ENCODE measurements around the gene IQUB. TPM values are rescaled to one million over a fixed set of nuclear protein-coding genes. Genes with fewer than 3 reads are reported as not detected.

Gene IQUB
- total RNA-seq, 1 donor from 2014 or later: 0.72 TPM

GRCh38 chr7:123573896-123574467, 39.6 kb upstream of the IQUB start:
- TF ChIP-seq, protein P1, sequence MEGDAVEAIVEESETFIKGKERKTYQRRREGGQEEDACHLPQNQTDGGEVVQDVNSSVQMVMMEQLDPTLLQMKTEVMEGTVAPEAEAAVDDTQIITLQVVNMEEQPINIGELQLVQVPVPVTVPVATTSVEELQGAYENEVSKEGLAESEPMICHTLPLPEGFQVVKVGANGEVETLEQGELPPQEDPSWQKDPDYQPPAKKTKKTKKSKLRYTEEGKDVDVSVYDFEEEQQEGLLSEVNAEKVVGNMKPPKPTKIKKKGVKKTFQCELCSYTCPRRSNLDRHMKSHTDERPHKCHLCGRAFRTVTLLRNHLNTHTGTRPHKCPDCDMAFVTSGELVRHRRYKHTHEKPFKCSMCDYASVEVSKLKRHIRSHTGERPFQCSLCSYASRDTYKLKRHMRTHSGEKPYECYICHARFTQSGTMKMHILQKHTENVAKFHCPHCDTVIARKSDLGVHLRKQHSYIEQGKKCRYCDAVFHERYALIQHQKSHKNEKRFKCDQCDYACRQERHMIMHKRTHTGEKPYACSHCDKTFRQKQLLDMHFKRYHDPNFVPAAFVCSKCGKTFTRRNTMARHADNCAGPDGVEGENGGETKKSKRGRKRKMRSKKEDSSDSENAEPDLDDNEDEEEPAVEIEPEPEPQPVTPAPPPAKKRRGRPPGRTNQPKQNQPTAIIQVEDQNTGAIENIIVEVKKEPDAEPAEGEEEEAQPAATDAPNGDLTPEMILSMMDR (IDR thresholded peaks at IDR 0.05; ENCODE audit: unreplicated experiment): no peak
- Mint-ChIP-seq H3K27me3 (ENCODE audit: low read depth) (peaks cover 2% of the 10 kb centered on the region), H3K4me3 (no peak overlapping the region), H3K27ac (no peak overlapping the region), H3K9me3 (no peaks in the 10 kb centered on the region), H3K36me3 (no peaks in the 10 kb centered on the region), H3K4me1 (peaks cover 2% of the 10 kb centered on the region)
- no peak for DNase-seq (ENCODE audit: low spot score in 2 of 2, unreplicated experiment in 2 of 2)

DNA sequence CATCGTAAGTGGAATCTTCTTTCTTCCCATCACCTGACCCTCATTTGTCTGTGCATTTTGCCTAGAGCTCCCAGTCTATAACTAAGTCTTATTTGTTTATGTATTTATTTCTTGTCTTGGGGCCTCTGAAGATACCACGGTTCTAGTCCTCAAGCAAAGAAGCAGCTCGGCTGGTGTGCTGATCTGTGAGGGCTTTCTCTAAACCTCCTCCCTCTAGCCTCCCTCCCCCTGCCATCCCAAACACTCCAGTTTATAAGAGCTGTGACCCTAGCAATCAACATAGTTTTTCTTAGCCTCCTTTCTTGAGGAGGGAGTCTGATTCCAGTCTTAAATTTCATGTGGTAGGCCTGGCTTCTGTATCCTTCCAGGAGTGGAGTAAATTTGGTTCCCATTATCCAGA, 38.9 kb upstream of the IQUB start:
- Mint-ChIP-seq H3K36me3 (no peaks in the 10 kb centered on the region), H3K4me3 (no peak overlapping the region)

DNA sequence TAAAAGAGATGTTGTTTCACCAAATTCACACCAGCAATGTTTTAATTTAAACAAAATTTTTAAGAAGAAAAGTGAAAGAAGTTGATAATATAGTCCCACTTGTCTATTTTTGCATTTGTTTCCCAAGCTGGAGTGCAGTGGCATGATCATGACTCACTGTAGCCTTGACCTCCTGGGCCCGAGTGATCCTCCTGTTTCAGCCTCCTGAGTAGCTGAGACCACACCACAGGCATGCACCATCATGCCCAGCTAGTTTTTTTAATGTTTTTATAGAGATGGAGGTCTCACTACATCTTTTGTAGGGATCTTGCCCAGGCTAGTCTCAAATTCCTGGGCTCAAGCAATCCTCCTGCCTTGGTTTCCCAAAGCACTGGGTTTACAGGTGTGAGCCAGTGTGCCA, 37.3 kb upstream of the IQUB start:
- DNase-seq (ENCODE audit: low spot score in 2 of 2, unreplicated experiment in 2 of 2): no peak
- Mint-ChIP-seq H3K27ac (no peak overlapping the region), H3K9me3 (no peaks in the 10 kb centered on the region), H3K36me3 (no peaks in the 10 kb centered on the region), H3K4me1 (peaks cover 2% of the 10 kb centered on the region), H3K27me3 (ENCODE audit: low read depth) (no peaks in the 10 kb centered on the region), H3K4me3 (no peak overlapping the region)
- TF ChIP-seq, protein P1 (IDR thresholded peaks at IDR 0.05; ENCODE audit: unreplicated experiment): no peak

More for the DNA sequence above, 38.9 kb upstream of the IQUB start:
- Mint-ChIP-seq H3K27ac (no peak overlapping the region), H3K4me1 (peaks cover 2% of the 10 kb centered on the region), H3K27me3 (ENCODE audit: low read depth) (peaks cover 2% of the 10 kb centered on the region), H3K9me3 (no peaks in the 10 kb centered on the region)
- TF ChIP-seq, protein P1 (IDR thresholded peaks at IDR 0.05; ENCODE audit: unreplicated experiment): no peak
- no peak for DNase-seq (ENCODE audit: low spot score in 2 of 2, unreplicated experiment in 2 of 2)

- Mint-ChIP-seq H3K9me3 (no peaks in the 10 kb centered on the region), H3K27ac (no peak overlapping the region), H3K27me3 (ENCODE audit: low read depth) (no peaks in the 10 kb centered on the region), H3K36me3 (no peaks in the 10 kb centered on the region), H3K4me1 (peaks cover 2% of the 10 kb centered on the region), H3K4me3 (no peak overlapping the region)
- TF ChIP-seq, protein P1 (IDR thresholded peaks at IDR 0.05; ENCODE audit: unreplicated experiment): no peak
- no peak for DNase-seq (ENCODE audit: low spot score in 2 of 2, unreplicated experiment in 2 of 2)
Observed at GRCh38 chr7:123571187-123571586, 36.8 kb upstream of the IQUB start.

DNA sequence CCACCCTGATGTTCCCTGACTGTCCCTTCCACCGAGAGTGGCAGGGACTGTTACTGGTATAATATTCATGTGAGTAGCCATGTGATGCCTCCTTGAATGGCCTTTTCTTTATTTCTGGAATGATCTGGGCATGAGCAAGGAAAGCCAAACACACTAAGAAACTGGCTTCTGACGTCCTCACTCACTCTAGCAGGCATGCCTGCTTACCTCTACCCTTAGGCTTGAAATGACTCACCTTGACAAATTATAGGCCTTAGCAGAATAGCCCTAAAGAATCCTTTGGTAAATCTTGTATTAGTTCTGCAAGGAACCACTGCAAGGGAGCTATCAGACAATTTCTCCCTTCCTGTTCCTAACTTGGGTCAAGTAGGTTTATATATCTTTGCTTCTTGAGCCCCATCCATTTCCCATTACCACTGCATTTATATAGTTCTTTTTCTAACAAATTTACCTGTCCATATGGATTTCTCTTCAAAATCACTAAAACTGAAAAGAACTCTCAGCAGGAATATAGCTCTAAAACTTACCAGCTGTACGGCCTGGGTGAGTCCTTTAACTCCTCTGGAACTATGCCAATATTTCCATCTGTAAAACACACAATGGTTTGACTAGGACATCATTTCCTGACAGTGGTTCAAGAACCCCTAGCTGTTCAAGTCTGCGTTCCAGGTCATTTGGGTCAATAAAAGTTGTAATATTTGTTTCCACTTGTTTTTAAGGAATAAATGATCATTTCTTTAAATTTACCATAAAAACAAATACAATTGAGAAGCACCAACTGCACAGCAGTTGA, 36.2 kb upstream of the IQUB start:
- no peak for DNase-seq (ENCODE audit: low spot score in 2 of 2, unreplicated experiment in 2 of 2)
- TF ChIP-seq, protein P1 (IDR thresholded peaks at IDR 0.05; ENCODE audit: unreplicated experiment): no peak
- Mint-ChIP-seq H3K9me3 (no peaks in the 10 kb centered on the region), H3K4me1 (peaks cover 2% of the 10 kb centered on the region), H3K27ac (no peak overlapping the region), H3K36me3 (no peaks in the 10 kb centered on the region), H3K27me3 (ENCODE audit: low read depth) (no peaks in the 10 kb centered on the region), H3K4me3 (no peak overlapping the region)

Data from mesothelial cell of epicardium (in vitro differentiated cells).